ENCODE data around the gene SLC6A13.
A peak's percentile ranks its signal among the peaks of the same experiment; 100 is the strongest.
"Not testable (repeated sequence)": the region's sequence is repeated elsewhere in the genome, so short reads cannot be mapped to it uniquely, and the experiment has no call there.

The SLC6A13 gene

DNA sequence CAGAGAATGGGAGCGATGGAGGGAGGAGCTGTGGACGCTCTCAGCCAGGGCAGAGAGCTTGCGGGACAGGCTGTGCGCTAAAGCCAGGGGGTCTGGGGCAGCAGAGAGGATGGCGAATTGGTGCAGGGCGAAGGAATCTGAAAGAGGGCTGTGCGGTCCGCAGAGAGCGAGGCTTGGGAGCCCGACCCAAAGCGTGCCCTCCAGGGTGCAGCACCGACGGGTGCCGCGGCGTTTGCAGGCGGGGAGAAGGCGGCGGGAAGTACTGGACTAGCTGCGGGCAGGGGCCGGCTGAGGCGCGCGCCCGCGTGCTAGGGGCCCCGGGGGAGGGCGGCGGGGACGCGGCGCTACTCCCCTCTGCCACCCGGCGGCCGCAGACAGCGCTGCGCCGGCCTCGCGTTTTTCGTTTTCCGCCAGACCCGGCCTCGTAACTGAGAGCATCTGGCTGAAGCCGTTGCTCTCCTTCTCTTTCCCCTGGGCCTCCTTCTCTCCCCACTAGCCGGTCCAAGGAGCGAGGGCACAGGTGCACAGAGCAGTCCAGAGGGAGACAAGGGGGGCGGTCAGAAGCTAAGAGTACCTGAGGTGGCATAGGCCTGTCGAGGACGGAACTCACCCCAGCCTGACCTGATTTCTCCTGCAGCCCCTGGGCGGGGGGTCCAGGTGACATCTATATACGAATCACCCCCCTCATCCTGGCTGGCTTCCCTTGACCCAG is 73.6 kb downstream of the SLC6A13 start:
- TF ChIP-seq TAF1 (IDR thresholded peaks at IDR 0.05; ENCODE audit: borderline replicate concordance, low read depth, low read length) (no peak), POLR2AphosphoS5 (IDR thresholded peaks at IDR 0.05; ENCODE audit: low read depth, low read length) (no peak), POLR2A (IDR thresholded peaks at IDR 0.05; ENCODE audit: low read depth, low read length) (no peak)
- FAIRE-seq: no peak
- DNase-seq (ENCODE audit: insufficient read length): peak; percentile 48

DNA sequence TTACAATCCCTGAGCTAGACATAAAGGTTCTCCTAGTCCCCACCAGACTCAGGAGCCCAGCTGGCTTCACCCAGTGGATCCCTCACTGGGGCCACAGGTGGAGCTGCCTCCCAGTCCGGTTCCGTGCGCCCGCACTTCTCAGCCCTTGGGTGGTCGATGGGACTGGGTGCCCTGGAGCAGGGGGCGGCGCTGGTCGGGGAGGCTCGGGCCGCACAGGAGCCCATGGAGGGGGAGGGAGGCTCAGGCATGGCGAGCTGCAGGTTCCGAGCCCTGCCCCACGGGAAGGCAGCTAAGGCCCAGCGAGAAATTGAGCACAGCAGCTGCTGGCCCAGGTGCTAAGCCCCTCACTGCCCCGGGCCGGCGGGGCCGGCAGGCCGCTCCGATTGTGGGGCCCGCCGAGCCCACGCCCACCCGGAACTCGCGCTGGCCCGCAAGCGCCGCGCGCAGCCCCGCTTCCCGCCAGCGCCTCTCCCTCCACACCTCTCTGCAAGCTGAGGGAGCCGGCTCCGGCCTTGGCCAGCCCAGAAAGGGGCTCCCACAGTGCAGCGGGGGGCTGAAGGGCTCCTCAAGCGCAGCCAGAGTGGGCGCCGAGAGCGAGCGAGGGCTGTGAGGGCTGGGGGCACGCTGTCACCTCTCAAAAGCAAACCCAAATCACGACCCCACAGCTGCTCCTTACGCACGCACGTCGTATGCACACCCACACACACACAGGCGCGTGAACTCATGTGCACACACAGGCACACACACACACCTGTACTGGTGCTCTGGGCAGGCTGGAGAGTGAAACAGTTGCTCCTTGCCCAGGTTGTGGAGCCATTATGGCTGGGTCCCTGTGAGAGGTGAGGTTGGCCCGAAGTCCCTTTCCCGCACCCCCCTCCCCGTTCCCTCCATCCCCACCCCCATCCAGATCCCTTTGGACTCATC is 74.4 kb downstream of the SLC6A13 start:
- not testable (repeated sequence) for DNase-seq (ENCODE audit: insufficient read length); FAIRE-seq

DNA sequence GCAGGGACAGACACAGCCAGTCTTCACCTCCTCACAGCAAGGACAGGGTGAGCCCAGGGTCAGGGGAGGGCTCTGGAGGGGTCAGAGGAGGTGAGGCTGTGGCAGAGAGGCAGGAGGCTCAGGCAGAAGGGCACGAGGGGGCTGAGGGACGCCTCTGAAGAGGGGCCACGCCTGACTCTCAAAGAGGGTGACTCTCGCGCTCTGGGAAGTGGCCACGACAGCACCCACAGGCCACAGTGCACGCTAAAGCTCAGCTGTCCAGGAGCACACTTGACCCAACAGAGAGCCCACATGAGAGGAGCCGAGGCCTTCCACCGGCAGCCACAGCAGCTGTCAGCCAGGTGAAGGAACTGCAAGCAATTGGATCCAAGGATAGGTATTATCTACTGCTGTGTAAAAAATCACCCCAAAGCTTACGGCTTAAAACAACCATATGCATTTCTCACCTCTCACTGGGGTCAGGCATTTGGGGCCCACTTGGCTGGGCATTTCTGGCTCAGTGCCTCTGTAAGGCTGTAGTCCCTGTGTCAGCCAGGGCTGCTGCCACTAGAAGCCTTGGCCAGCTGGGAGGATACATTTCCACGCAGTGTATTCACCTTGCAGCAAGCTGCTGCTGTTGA is 76.5 kb downstream of the SLC6A13 start:
- FAIRE-seq (no peak), DNase-seq (ENCODE audit: insufficient read length) (no peak)
- no peak for TF ChIP-seq POLR2A (IDR thresholded peaks at IDR 0.05; ENCODE audit: low read depth, low read length)

DNA sequence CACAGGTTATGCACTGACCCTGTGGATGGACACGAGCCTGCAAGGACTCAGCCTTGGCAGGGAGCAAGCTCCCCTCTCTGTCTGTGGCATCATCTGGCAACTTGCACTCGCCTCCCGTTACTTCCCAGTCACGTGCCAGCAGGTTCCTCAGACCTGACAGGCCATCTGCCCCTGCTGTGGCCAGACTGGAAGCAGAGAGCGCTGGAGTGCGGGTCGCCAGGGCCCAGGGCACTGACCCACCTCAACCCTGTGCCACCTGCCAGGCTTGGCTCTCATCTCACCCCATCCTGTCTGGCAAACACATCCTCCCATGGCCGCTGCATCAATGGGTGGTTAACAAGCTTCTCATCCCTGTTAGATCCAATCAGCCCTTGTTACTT is 77.1 kb downstream of the SLC6A13 start:
- FAIRE-seq: no peak

DNA sequence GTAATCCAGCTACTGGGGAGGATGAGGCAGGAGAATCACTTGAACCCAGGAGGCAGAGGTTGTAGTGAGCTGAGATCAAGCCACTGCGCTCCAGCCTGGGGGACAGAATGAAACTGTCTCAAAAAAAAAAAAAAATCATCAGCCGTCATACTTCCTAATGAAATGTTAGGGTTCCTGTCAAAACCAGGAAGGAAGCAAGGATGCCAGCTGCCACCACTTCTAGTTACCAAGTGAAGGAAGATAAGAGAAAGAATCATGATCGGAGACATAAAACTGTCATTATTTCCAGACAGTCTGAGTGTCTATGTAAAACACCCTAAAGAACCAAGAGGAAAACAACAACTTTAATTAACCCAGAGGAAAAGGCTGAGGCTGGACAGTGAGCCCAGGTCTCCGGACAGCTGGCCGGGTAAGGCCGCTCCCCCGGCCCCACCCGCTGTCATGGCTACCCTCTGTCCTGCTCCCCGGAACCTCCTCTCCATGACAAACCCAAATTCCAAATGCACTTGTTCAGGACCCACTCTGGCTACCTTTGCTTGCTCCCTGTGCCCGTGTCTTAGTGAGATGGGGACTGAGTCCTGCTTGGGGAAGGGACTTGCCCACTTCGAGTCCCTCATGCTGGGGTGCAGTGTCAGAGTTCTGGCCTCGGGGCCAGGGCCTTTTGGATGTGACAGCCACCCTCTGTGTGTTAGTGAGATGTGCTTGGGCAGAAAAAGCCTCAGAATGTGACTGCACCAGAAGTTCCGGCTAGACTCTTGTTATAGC is 77.6 kb downstream of the SLC6A13 start:
- FAIRE-seq (no peak), DNase-seq (ENCODE audit: insufficient read length) (no peak)
- TF ChIP-seq POLR2A (IDR thresholded peaks at IDR 0.05; ENCODE audit: low read depth, low read length) (no peak), TAF1 (IDR thresholded peaks at IDR 0.05; ENCODE audit: borderline replicate concordance, low read depth, low read length) (no peak), POLR2AphosphoS5 (IDR thresholded peaks at IDR 0.05; ENCODE audit: low read depth, low read length) (no peak)

More for the DNA sequence above, 77.1 kb downstream of the SLC6A13 start:
- TF ChIP-seq POLR2AphosphoS5 (IDR thresholded peaks at IDR 0.05; ENCODE audit: low read depth, low read length) (no peak), POLR2A (IDR thresholded peaks at IDR 0.05; ENCODE audit: low read depth, low read length) (no peak), TAF1 (IDR thresholded peaks at IDR 0.05; ENCODE audit: borderline replicate concordance, low read depth, low read length) (no peak)
- no peak for DNase-seq (ENCODE audit: insufficient read length)

DNA sequence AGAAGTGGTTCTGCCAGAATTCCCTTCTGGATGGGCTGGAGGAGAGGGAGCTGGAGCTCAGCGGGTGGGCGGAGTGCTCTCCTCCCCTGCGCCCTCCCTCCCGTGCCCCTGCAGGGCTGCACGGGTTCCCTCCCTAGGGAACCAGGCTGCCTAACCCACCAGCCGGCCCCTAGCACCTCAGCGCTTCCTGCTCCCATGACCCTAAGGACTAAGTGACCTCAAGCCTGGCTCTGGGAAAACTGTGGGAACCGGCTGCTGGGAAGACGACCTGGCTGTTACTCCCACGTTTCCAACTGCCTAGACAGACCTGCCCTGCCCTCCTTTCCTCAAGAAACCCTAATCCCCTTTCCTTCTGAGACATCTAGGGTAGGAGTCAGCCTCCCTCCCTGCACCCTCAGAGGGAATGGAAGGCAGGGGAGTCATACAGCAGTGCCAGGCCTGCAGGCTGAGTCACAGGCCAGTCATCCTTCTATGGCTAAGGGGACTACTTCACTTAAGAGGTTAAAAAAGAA is 80.2 kb downstream of the SLC6A13 start:
- DNase-seq (ENCODE audit: insufficient read length) (no peak), FAIRE-seq (no peak)
- no peak for TF ChIP-seq TAF1 (IDR thresholded peaks at IDR 0.05; ENCODE audit: borderline replicate concordance, low read depth, low read length)
- no peak for TF ChIP-seq POLR2A (IDR thresholded peaks at IDR 0.05; ENCODE audit: low read depth, low read length)

DNA sequence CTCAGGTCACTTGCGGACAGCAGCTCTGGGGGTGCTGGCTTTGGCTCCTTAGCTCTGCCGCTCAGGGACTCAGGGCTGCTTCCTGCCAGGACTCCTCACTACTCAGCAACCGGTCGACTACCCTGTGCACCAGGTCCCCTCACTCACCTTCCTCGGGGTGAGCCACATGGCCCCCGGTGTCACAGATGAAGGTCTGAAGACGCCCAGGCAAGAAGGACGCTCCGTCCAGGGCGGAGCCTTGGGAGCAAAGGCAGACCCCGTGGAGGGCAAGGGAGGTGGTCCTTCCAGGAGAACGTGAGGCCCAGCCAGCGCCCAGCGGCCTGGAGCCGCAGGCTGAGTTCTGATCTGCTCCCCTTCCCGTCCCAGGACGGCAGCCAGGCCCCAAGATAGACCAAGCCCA is 80.7 kb downstream of the SLC6A13 start:
- TF ChIP-seq POLR2A (IDR thresholded peaks at IDR 0.05; ENCODE audit: low read depth, low read length): no peak
- no peak for TF ChIP-seq POLR2AphosphoS5 (IDR thresholded peaks at IDR 0.05; ENCODE audit: low read depth, low read length)
- no peak for TF ChIP-seq TAF1 (IDR thresholded peaks at IDR 0.05; ENCODE audit: borderline replicate concordance, low read depth, low read length)
- FAIRE-seq (no peak), DNase-seq (ENCODE audit: insufficient read length) (no peak)

DNA sequence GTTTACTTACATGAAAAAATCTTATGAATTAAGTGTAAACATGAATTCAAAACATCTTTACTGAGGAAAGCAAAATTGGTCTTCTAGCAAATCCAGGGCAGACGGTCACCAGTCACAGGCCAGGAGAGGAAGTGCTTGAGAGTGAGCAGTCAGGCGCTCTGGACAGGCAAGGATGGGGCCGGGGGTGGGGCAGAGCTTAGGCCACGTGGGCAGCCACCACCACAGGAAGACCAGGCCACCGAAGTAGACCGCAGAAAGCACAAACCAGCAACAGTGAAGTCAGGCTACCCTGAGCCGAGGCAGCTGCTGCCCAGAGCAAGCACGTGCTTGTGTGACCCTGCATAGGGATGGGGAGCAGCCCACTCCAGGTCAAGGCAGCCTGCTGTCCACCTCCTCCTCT is 82.2 kb downstream of the SLC6A13 start:
- FAIRE-seq (no peak), DNase-seq (ENCODE audit: insufficient read length) (no peak)
- TF ChIP-seq TAF1 (IDR thresholded peaks at IDR 0.05; ENCODE audit: borderline replicate concordance, low read depth, low read length): no peak
- no peak for TF ChIP-seq POLR2A (IDR thresholded peaks at IDR 0.05; ENCODE audit: low read depth, low read length)
- no peak for TF ChIP-seq POLR2AphosphoS5 (IDR thresholded peaks at IDR 0.05; ENCODE audit: low read depth, low read length)

DNA sequence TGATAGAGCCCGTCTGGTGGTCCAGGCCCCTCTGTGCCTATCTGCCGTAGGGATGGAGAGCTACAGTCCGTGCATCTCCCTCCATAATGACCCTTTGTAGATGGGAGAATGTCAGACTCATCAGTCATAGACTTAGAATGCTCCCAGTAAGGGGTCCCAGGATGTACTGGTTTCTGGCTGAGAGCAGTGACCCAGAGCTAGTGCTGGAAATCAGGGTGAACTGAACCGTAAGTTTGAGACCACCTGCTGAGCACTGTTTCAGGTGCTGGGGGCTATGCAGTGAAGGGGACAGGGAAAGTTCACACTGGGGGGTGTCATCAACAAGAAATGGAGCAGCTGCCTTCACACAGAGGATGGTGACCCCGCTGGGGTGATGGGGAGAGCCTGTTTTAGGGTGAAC is 82.8 kb downstream of the SLC6A13 start:
- no peak for FAIRE-seq
- TF ChIP-seq POLR2AphosphoS5 (IDR thresholded peaks at IDR 0.05; ENCODE audit: low read depth, low read length) (no peak), POLR2A (IDR thresholded peaks at IDR 0.05; ENCODE audit: low read depth, low read length) (no peak), TAF1 (IDR thresholded peaks at IDR 0.05; ENCODE audit: borderline replicate concordance, low read depth, low read length) (no peak)
- no peak for DNase-seq (ENCODE audit: insufficient read length)

DNA sequence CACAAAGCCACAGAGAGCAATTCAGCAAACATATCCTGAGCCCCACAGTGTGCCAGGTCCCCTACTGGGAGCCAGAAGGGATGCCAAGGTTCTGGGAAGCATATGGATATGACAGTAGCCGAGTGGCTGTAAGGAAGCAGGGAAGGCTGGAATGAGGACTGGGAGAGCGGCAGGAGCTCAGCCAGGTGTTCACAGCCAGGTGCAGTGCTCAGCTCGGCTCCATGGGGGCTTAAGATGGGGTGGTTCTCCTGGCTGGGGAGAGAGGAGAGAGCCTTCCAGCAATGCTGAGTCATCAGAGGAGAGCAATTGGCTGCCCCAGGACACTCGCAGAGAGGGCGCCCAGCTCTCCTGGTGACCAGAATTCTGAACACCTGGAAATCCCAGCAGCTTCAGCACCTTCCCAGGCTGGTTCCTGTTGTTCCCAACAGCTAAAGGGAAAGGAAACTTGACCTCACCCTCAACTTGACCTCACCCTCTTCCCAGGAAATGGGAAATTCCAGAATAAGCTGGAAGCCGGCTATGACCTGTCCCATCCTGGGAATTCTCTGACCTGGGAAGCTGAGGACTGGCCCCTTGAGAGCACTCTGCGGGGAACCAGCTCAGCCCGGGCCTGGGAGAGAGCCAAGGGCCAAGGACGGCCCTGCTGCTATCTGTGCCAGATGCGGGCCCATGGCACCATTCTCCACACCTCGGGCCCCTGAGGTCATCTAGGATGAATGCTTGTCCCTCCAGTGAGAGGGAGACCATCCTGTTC is 83.3 kb downstream of the SLC6A13 start:
- DNase-seq (ENCODE audit: insufficient read length) (no peak), FAIRE-seq (no peak)
- TF ChIP-seq POLR2A (IDR thresholded peaks at IDR 0.05; ENCODE audit: low read depth, low read length) (no peak), TAF1 (IDR thresholded peaks at IDR 0.05; ENCODE audit: borderline replicate concordance, low read depth, low read length) (no peak), POLR2AphosphoS5 (IDR thresholded peaks at IDR 0.05; ENCODE audit: low read depth, low read length) (no peak)

DNA sequence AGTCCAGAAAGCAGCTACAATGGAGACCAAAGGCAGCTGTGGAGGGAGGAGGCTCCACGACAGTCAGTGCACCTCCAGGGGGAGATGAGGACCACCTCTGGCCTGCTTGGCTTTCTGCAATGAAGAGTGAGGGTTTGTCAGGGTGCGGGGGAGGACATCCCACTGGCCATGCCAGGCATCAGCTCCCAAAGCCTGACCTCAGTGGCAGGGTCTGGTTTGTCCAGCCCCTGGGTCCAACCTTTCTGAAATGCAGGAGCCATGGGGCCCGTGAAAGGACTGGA is 83.9 kb downstream of the SLC6A13 start:
- no peak for FAIRE-seq
- no peak for TF ChIP-seq POLR2AphosphoS5 (IDR thresholded peaks at IDR 0.05; ENCODE audit: low read depth, low read length)
- no peak for TF ChIP-seq POLR2A (IDR thresholded peaks at IDR 0.05; ENCODE audit: low read depth, low read length)
- TF ChIP-seq TAF1 (IDR thresholded peaks at IDR 0.05; ENCODE audit: borderline replicate concordance, low read depth, low read length): no peak
- no peak for DNase-seq (ENCODE audit: insufficient read length)

Data from GM12892 (cell line).